BLaER1 treated with 17β-estradiol and CSF1 and Interleukin-3, amounts not matched to agents 10 nM and 100 nM (cell line): ENCODE results near the gene PRKCH.
A peak's percentile ranks its signal among the peaks of the same experiment; 100 is the strongest.

Experiments
- H3K27ac ChIP-seq, 11 experiments: shearing (Covaris generic); formaldehyde crosslinking; 2 replicates each; pipeline ENCODE4 v1.8.1; 2022
- H3K27me3 ChIP-seq, 11 experiments: shearing (Covaris generic); formaldehyde crosslinking; 2 replicates each; pipeline ENCODE4 v1.8.1; 2022
- H3K36me3 ChIP-seq, 11 experiments: shearing (Covaris generic); formaldehyde crosslinking; 2 replicates each; pipeline ENCODE4 v1.8.1; 2022
- H3K4me1 ChIP-seq, 10 experiments: shearing (Covaris generic); formaldehyde crosslinking; 2 replicates each; pipeline ENCODE4 v1.8.1; 2022
- H3K4me2 ChIP-seq, 11 experiments: shearing (Covaris generic); formaldehyde crosslinking; 2 replicates each; pipeline ENCODE4 v1.8.1; 2022
- H3K4me3 ChIP-seq, 10 experiments: shearing (Covaris generic); formaldehyde crosslinking; 2 replicates each; pipeline ENCODE4 v1.8.1; 2022
- H3K9ac ChIP-seq, 11 experiments: shearing (Covaris generic); formaldehyde crosslinking; 2 replicates each; pipeline ENCODE4 v1.8.1; 2022
- H3K9me3 ChIP-seq, 11 experiments: shearing (Covaris generic); formaldehyde crosslinking; replicated peaks in 1 of 11; 2 replicates each; pipeline ENCODE4 v1.8.1; 2022
- H4K20me1 ChIP-seq, 11 experiments: shearing (Covaris generic); formaldehyde crosslinking; 2 replicates each; pipeline ENCODE4 v1.8.1; 2022
- Cebpa-rat ChIP-seq, 11 experiments: shearing (Covaris generic); IDR thresholded peaks; 2 replicates each; pipeline ENCODE4 v1.8.1; 2022

Gene PRKCH

DNA sequence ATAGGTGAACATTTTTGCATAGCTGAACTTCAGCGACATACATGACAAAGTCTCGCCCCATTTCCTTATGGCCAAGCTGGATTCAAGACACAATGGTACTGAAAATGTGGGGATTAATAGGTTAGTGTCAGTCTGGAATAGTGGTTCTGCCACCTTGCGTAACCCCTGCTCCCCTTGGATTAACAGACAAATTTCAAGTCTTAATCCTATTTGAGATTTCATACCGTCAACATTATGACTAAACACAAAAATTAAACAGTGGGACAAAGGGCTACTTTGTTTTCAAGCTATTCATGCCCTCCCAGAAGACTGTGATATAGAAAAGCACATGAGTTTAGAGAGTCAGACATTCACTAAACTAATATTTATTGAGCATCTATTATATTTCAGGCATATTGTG lies 235.1 kb downstream of the PRKCH start:
- H3K4me2 ChIP-seq = peak overlapping the region; percentile 76 to 96 (median 88); a peak in 19 of 22 replicates
- no peaks in the 10 kb centered on the region for H3K27me3 ChIP-seq
- H4K20me1 ChIP-seq = no peaks in the 10 kb centered on the region
- TF ChIP-seq Cebpa-rat (IDR thresholded peaks at IDR 0.05) = no peak
- peaks cover 98 to 100% (median 99%) of the 10 kb centered on the region in 10 experiments for H3K4me1 ChIP-seq
- H3K27ac ChIP-seq = peak overlapping the region in 9 of 11 experiments; percentile 4 to 98 (median 93); a peak in 14 of 22 replicates
- no peak overlapping the region for H3K4me3 ChIP-seq
- H3K9me3 ChIP-seq = peaks cover 0 to 1% (median 0%) of the 10 kb centered on the region in 11 experiments; a peak in 1 of 22 replicates
- H3K9ac ChIP-seq = no peak overlapping the region
- H3K36me3 ChIP-seq = peaks cover 0 to 4% (median 0%) of the 10 kb centered on the region in 11 experiments; a peak in 1 of 22 replicates

DNA sequence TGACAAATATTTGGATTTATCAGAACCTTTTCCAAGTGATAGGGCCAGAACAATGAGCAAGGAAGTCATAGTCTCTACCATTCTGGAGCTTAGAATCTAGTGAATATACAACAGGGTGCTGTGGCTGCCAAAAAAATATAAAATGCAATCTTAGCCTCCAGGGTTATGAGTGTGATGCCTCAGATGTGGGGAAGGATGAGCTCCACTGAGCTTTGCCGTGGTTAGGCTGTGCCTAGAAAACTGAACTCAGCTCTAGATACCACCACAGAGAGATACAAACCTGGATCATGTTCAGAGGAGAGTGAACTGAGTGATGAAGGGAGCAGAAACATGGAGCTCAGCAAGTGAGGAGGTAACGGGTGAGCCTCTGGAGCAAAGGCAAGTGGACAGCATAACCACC lies 235.9 kb downstream of the PRKCH start:
- H3K27me3 ChIP-seq = no peaks in the 10 kb centered on the region
- peaks cover 98 to 100% (median 99%) of the 10 kb centered on the region in 10 experiments for H3K4me1 ChIP-seq
- no peak for TF ChIP-seq Cebpa-rat (IDR thresholded peaks at IDR 0.05)
- H3K9ac ChIP-seq = peak overlapping the region in 4 of 11 experiments; percentile 0 to 41 (median 34); a peak in 5 of 22 replicates
- peak overlapping the region in 10 of 11 experiments; percentile 5 to 98 (median 48); a peak in 18 of 22 replicates for H3K27ac ChIP-seq
- no peaks in the 10 kb centered on the region for H4K20me1 ChIP-seq
- no peaks in the 10 kb centered on the region; a peak in 1 of 22 replicates for H3K36me3 ChIP-seq
- H3K4me3 ChIP-seq = no peak overlapping the region
- H3K4me2 ChIP-seq = peak overlapping the region; percentile 55 to 96 (median 88)
- no peaks in the 10 kb centered on the region for H3K9me3 ChIP-seq

DNA sequence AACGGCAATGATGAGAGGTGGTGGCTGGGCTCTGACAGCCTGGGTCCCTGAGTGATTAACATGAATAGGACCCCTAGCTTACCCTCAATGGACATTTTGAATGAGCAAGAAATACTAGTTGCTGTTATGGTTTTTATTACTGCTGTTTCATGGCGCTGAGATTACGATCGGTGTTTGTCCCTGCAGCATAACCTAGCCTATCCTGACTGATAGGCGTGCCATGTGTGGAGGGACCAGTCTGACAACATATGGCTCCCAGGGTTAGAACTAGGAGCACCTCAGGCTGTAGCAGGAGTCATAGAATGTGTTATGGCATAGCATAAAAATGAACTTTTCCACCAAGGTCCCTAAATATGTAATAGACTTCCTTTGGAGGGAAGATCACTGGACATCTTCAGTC lies 236.5 kb downstream of the PRKCH start:
- TF ChIP-seq Cebpa-rat (IDR thresholded peaks at IDR 0.05) = no peak
- H3K9me3 ChIP-seq = no peaks in the 10 kb centered on the region
- no peaks in the 10 kb centered on the region for H3K27me3 ChIP-seq
- no peaks in the 10 kb centered on the region for H4K20me1 ChIP-seq
- peak overlapping the region in 10 of 11 experiments; percentile 5 to 98 (median 69); a peak in 18 of 22 replicates for H3K27ac ChIP-seq
- H3K4me3 ChIP-seq = no peak overlapping the region
- no peaks in the 10 kb centered on the region for H3K36me3 ChIP-seq
- peak overlapping the region; percentile 55 to 96 (median 88) for H3K4me2 ChIP-seq
- peak overlapping the region in 3 of 11 experiments; percentile 32 to 41 (median 36); a peak in 3 of 22 replicates for H3K9ac ChIP-seq
- H3K4me1 ChIP-seq = peaks cover 98 to 100% (median 99%) of the 10 kb centered on the region in 10 experiments

DNA sequence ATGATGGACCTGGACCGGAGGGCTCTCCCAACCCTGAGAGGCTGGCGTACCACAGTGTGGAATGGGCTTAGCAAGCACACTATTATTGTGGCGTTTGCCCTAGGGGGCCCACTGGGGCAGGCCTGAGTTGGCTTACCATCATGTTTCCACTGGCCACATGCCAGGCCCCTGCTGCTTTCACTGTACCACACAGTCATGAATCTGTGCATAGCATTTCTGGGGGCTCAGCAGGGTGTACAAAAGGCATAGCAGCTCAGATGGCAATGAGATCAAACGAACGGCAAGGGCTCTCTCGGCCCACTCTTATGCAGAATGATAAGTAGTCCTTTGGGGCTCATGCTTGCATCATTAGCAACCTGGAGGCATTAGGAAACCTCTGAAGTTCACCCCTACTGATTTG lies 236.9 kb downstream of the PRKCH start:
- H3K27ac ChIP-seq = peak overlapping the region in 10 of 11 experiments; percentile 2 to 98 (median 69); a peak in 17 of 22 replicates
- H3K9ac ChIP-seq = no peak overlapping the region
- H3K36me3 ChIP-seq = no peaks in the 10 kb centered on the region
- no peaks in the 10 kb centered on the region for H4K20me1 ChIP-seq
- H3K4me1 ChIP-seq = peaks cover 99 to 100% (median 100%) of the 10 kb centered on the region in 10 experiments
- H3K4me3 ChIP-seq = no peak overlapping the region
- H3K9me3 ChIP-seq = no peaks in the 10 kb centered on the region
- no peak for TF ChIP-seq Cebpa-rat (IDR thresholded peaks at IDR 0.05)
- peak overlapping the region; percentile 55 to 96 (median 88) for H3K4me2 ChIP-seq
- H3K27me3 ChIP-seq = no peaks in the 10 kb centered on the region

DNA sequence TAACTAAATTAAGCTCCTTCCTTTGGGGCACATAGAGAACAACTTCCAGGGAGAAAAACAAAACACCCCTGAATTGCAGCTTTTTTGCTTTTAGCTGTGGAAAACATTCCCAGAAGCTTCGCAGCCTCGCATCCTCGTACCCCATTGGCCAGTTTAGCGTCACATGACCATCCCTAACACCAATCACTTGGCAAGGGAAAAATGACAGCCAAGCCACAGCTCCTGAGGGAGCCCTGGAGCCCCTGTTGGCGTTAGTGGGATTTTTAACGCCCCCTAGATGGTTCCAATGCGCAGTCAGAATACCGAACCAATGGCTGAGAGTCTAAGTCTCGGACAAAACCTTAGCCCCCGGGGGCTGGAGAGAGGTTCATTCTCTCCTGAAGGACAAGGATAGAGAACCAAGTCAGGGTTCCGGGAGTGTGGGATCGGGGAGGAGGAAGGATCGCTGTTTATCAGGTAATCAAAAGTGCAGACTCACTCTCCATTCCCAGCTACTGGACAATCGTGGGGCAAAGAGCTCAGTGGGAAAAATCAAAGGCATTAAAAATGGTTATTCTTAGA lies 238.3 kb downstream of the PRKCH start:
- no peaks in the 10 kb centered on the region for H3K27me3 ChIP-seq
- H3K9ac ChIP-seq = peak overlapping the region in 8 of 11 experiments; percentile 34 to 84 (median 72); a peak in 11 of 22 replicates
- H3K27ac ChIP-seq = peak overlapping the region; percentile 74 to 99 (median 94)
- peaks cover 99 to 100% (median 100%) of the 10 kb centered on the region in 10 experiments for H3K4me1 ChIP-seq
- H4K20me1 ChIP-seq = no peaks in the 10 kb centered on the region
- no peak for TF ChIP-seq Cebpa-rat (IDR thresholded peaks at IDR 0.05)
- H3K4me3 ChIP-seq = no peak overlapping the region
- H3K4me2 ChIP-seq = peak overlapping the region; percentile 68 to 98 (median 86); a peak in 21 of 22 replicates
- H3K36me3 ChIP-seq = no peaks in the 10 kb centered on the region
- H3K9me3 ChIP-seq = no peaks in the 10 kb centered on the region

- Histone ChIP-seq H3K4me1 (peaks cover 99 to 100% (median 100%) of the 10 kb centered on the region in 10 experiments), H3K4me2 (peak overlapping the region; percentile 68 to 98 (median 86)), H3K4me3 (no peak overlapping the region), H3K9me3 (no peaks in the 10 kb centered on the region), H3K27me3 (no peaks in the 10 kb centered on the region), H3K27ac (peak overlapping the region; percentile 74 to 99 (median 94)), H4K20me1 (no peaks in the 10 kb centered on the region), H3K9ac (peak overlapping the region; percentile 17 to 84 (median 71); a peak in 15 of 22 replicates), H3K36me3 (no peaks in the 10 kb centered on the region)
- TF ChIP-seq Cebpa-rat (IDR thresholded peaks at IDR 0.05) = no peak
Measured at GRCh38 chr14:61560323-61560722, 238.9 kb downstream of the PRKCH start.

GRCh38 chr14:61561104-61561503 lies 239.7 kb downstream of the PRKCH start:
- H4K20me1 ChIP-seq = no peaks in the 10 kb centered on the region
- no peaks in the 10 kb centered on the region; a peak in 1 of 22 replicates for H3K9me3 ChIP-seq
- H3K4me1 ChIP-seq = peaks cover 94 to 100% (median 100%) of the 10 kb centered on the region in 10 experiments
- H3K27ac ChIP-seq = peak overlapping the region; percentile 74 to 99 (median 94)
- TF ChIP-seq Cebpa-rat (IDR thresholded peaks at IDR 0.05) = no peak
- H3K36me3 ChIP-seq = no peaks in the 10 kb centered on the region
- H3K9ac ChIP-seq = peak overlapping the region; percentile 54 to 84 (median 72)
- no peak overlapping the region for H3K4me3 ChIP-seq
- H3K4me2 ChIP-seq = peak overlapping the region; percentile 68 to 98 (median 86)
- no peaks in the 10 kb centered on the region for H3K27me3 ChIP-seq

DNA sequence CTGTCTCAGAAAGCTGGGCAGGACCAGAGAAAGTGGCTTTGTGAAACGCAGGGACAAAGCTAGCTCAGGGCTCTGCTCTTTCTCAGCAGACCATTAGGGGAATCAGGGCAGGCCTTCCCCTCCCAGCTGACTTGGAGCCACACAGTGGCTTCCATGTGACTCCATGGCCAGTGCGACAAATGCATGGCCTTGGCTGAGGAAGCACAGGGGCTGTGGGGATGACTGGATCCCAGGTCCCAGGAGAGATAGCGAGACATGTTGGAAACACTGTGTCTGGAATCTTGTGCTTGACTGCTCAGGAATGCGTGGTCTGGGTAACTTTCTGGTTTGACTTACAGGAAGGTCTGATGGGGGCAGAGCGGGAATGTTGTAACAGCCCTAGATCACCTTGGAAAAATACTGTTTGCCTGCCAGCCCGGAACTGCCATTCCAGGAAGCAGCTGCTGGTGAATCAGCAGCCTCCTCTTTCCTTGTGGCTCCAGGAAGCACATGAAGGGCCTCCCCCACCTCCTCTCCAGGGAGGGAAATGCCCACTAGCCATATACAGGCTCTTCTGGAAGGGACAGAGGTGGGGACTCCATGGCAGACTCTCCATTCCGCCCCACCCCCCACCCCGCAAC lies 240.4 kb downstream of the PRKCH start:
- H4K20me1 ChIP-seq = no peaks in the 10 kb centered on the region
- H3K4me2 ChIP-seq = peak overlapping the region; percentile 68 to 98 (median 86)
- H3K4me1 ChIP-seq = peaks cover 94 to 100% (median 100%) of the 10 kb centered on the region in 10 experiments
- H3K36me3 ChIP-seq = no peaks in the 10 kb centered on the region
- peak overlapping the region; percentile 74 to 99 (median 94) for H3K27ac ChIP-seq
- 0 out of 20 replicates have a peak overlapping the region, but pooled peaks of 1 of the 10 experiments have one; percentile 6 for H3K4me3 ChIP-seq
- TF ChIP-seq Cebpa-rat (IDR thresholded peaks at IDR 0.05) = peak in 4 of 11 experiments; percentile 1 to 40 (median 33); a peak in 2 of 22 replicates
- H3K9me3 ChIP-seq = no peaks in the 10 kb centered on the region; a peak in 1 of 22 replicates
- peak overlapping the region; percentile 54 to 84 (median 72) for H3K9ac ChIP-seq
- H3K27me3 ChIP-seq = no peaks in the 10 kb centered on the region
